Panc1 (cell line): ENCODE data around the gene MINDY4. TPM values are rescaled to one million over a fixed set of nuclear protein-coding genes. Genes with fewer than 3 reads are reported as not detected.

Experiments
- ATAC-seq: fragments of 200-7000 bp; cut with Tn5 transposase; 2 replicates; pipeline ENCODE4 v1.9.1; 2020; ENCODE audit warnings: mild to moderate bottlenecking, moderate library complexity
- BruUV-seq: library from RNA; stranded (reverse); fragments of 400-500 nt; replicated peaks from 2 replicates; lab custom pipeline; 2021; lab: Mats Ljungman, UMichigan
- CTCF ChIA-PET: fragments of 300-600 bp; sonication (Branson Sonifier 250); formaldehyde crosslinking; loops from one replicate; lab custom pipeline; 2022; ENCODE audit warnings: antibody characterized with exemption; lab: Charles Lee
- POLR2A ChIA-PET: fragments of 300-600 bp; sonication (Branson Sonifier 250); formaldehyde crosslinking; loops from one replicate; lab custom pipeline; 2022; ENCODE audit warnings: antibody characterized with exemption; lab: Charles Lee
- DNase-seq: peaks from one replicate; pipeline ENCODE4 v3.0.0-alpha.2; 2010; ENCODE audit warnings: low read depth, low spot score
- H3K27ac ChIP-seq: 2 replicates; pipeline ENCODE4 v1.5.1; 2011; ENCODE audit warnings: mild to moderate bottlenecking, low read length, inconsistent platforms
- H3K27me3 ChIP-seq: fragments of 200-500 bp; sonication (Bioruptor generic); 2 replicates; pipeline ENCODE4 v1.6.0; 2014; ENCODE audit warnings: low read length, inconsistent platforms; ENCODE audit not compliant: control insufficient read depth, insufficient read depth
- H3K36me3 ChIP-seq: fragments of 200-500 bp; sonication (Bioruptor generic); 2 replicates; pipeline ENCODE4 v1.5.1; 2014; ENCODE audit warnings: inconsistent platforms, mild to moderate bottlenecking, low read length, moderate library complexity; ENCODE audit not compliant: control insufficient read depth, insufficient read depth
- H3K4me1 ChIP-seq: 2 replicates; pipeline ENCODE4 v1.5.1; 2011; ENCODE audit warnings: inconsistent platforms, mild to moderate bottlenecking, low read length, moderate library complexity; ENCODE audit not compliant: control insufficient read depth, insufficient read depth
- H3K4me3 ChIP-seq, 2 experiments: 2 replicates each; pipeline ENCODE4 v1.5.1; 2011 to 2012; ENCODE audit warnings: low read depth in 2 of 2, low read length in 2 of 2, mild to moderate bottlenecking in 2 of 2, inconsistent platforms in 1 of 2, moderate library complexity in 1 of 2
- H3K9me3 ChIP-seq: fragments of 200-500 bp; sonication (Bioruptor generic); 2 replicates; pipeline ENCODE4 v1.5.1; 2014; ENCODE audit warnings: low read depth, mild to moderate bottlenecking, inconsistent platforms, low read length, moderate library complexity; ENCODE audit not compliant: control insufficient read depth, insufficient read depth
- CTCF ChIP-seq: fragments of 450-650 bp; IDR thresholded peaks from 2 replicates; pipeline ENCODE4 v1.5.1; 2017; ENCODE audit warnings: mild to moderate bottlenecking
- POLR2AphosphoS5 ChIP-seq: IDR thresholded peaks from 2 replicates; pipeline ENCODE4 v1.6.1; 2012; ENCODE audit warnings: mild to moderate bottlenecking, low read depth, low read length, moderate library complexity
- REST ChIP-seq, 2 experiments: IDR thresholded peaks; 2 replicates each; pipeline ENCODE4 v1.6.1; 2011 to 2012; ENCODE audit warnings: low read depth in 2 of 2, control low read depth in 1 of 2, low read length in 1 of 2, mild to moderate bottlenecking in 1 of 2, moderate library complexity in 1 of 2; ENCODE audit not compliant: insufficient read depth in 1 of 2
- SIN3A ChIP-seq: IDR thresholded peaks from 2 replicates; pipeline ENCODE4 v1.6.1; 2012; ENCODE audit warnings: low read depth, mild to moderate bottlenecking, low read length, moderate library complexity, borderline replicate concordance; ENCODE audit not compliant: insufficient read depth
- TCF7L2 ChIP-seq: IDR thresholded peaks from 2 replicates; pipeline ENCODE4 v1.6.1; 2011; ENCODE audit warnings: mild to moderate bottlenecking, low read depth, low read length, inconsistent platforms
- in situ Hi-C: cut with HindIII; loops from 2 replicates; pipeline ENCODE4 v1.10.0; 2016; ENCODE audit warnings: low sequenced_read_pairs, low pct_unique_long_range_greater_than_20kb
- intact Hi-C: fragments of 100-400 bp; cut with micrococcal nuclease; formaldehyde crosslinking; loops from one replicate; pipeline ENCODE4 v1.10.0; 2022; ENCODE audit not compliant: unreplicated experiment
- total RNA-seq: library from RNA; stranded (reverse); gene quantifications from one replicate; pipeline ENCODE4 v1.2.1, GENCODE V29; 2021; ENCODE audit not compliant: unreplicated experiment

Gene MINDY4
- total RNA-seq, 1 experiment from 2014 or later, result 6.2 TPM

DNA sequence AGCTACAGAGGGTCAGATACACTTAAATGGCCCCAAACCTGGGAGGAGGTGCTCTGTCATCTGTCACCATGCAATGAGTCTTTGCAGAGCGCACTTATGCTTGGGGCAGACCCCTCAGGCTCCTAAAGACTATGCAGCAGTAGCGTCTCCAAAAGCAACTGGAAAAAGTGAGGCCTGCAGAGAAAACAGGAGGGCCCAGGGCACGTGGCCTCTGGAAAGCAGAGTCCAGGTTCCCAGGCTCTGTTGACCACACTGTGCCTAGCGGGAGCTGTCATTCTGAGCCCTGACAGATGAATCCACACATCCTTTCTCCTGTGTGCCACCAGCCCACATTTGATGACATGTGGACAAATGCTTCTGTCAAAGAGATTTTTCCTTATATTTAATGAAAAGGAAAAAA lies 66.4 kb downstream of the MINDY4 start:
- H3K27ac ChIP-seq, result no peak overlapping the region
- BruUV-seq, result no TSS peak
- ATAC-seq, result no peak
- in situ Hi-C loops (no loop called here), intact Hi-C loops (no loop called here)
- H3K27me3 ChIP-seq, result no peaks in the 10 kb centered on the region
- no peak for TF ChIP-seq TCF7L2
- no peaks in the 10 kb centered on the region for H3K9me3 ChIP-seq
- CTCF ChIA-PET, result no interaction called here
- no peak overlapping the region for H3K4me3 ChIP-seq
- no peaks in the 10 kb centered on the region for H3K36me3 ChIP-seq
- H3K4me1 ChIP-seq, result no peaks in the 10 kb centered on the region
- POLR2A ChIA-PET, result no interaction called here
- DNase-seq, result no peak

DNA sequence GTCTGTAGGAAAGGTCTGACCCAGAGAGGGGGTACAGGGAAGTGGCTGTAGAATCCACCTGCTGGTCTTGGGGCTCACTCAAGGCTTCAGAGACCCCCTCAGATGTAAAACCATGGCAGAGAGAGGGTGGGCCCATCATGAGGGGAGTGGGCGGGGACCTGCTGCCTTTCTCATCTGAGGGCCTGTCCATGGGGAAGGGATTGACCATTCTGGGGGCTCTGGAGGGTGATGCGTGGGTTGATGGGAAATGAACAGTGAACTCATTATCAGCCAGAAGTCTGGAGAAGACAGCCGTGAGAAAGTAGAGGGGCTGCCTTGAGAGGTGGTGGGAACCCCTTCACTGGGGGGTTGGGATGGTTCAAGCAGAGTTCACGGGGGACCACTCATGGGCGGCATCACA lies 66.8 kb downstream of the MINDY4 start:
- in situ Hi-C loops, result no loop called here
- H3K4me3 ChIP-seq, result no peak overlapping the region
- ChIA-PET POLR2A (no interaction called here), CTCF (no interaction called here)
- intact Hi-C loops, result no loop called here
- H3K36me3 ChIP-seq, result no peaks in the 10 kb centered on the region
- no peak for DNase-seq
- no peaks in the 10 kb centered on the region for H3K4me1 ChIP-seq
- no peak for ATAC-seq
- no peaks in the 10 kb centered on the region for H3K9me3 ChIP-seq
- no peak overlapping the region for H3K27ac ChIP-seq
- H3K27me3 ChIP-seq, result no peaks in the 10 kb centered on the region
- TF ChIP-seq SIN3A (no peak), REST (IDR thresholded peaks at IDR 0.05; ENCODE audit: insufficient read depth in 1 of 2, low read depth in 2 of 2, low read length in 1 of 2) (no peak), POLR2AphosphoS5 (no peak), CTCF (no peak), TCF7L2 (no peak)
- BruUV-seq, result no TSS peak

DNA sequence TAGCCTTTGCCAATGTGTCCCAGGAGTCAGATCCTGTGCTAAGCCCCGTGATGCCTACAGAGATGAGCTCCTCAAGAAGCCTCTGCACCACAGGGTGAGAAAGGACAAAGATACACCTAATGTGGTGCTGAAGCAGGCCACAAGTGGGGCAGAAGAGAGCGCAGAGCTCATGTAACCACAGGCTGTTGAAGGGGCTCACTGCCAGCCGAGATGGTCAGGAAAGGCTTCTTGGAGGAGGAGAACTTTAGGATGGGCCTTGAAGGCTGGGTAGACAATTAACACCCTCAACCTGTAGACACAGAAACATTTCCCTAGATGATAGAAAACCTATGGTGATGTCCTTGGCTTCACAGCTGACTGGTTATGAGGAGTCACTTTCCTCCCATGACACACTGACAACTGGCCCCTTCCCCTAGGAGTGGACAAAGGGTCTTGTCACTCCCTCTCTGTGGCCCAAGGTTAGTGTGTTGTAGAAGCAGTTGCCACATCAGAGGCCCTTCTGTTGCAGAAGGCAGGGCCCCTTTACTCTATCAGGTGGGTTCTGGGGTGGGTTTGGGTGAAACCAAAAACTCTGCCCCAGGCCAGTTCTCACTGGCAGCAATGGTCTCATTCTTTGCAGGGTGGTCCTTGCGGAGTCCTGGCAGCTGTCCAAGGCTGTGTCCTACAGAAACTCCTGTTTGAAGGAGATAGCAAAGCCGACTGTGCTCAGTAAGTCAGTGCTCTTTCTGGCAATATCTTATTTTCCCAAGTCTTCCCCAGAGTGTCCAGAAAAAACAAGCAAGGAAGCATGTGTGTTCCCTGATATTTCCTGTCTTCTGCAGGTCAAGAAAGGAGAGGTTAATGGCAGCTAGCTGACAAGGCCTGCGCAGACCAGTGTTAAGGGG lies 69.2 kb downstream of the MINDY4 start:
- CTCF ChIA-PET, result no interaction called here
- no peak for ATAC-seq
- no peak for DNase-seq
- H3K4me3 ChIP-seq, result no peak overlapping the region
- H3K27ac ChIP-seq, result no peak overlapping the region
- in situ Hi-C loops, result no loop called here
- intact Hi-C loops, result no loop called here
- TF ChIP-seq TCF7L2 (no peak), SIN3A (no peak), POLR2AphosphoS5 (no peak), CTCF (no peak)
- peaks cover 4% of the 10 kb centered on the region for H3K4me1 ChIP-seq
- BruUV-seq, result no TSS peak
- H3K27me3 ChIP-seq, result no peaks in the 10 kb centered on the region
- H3K36me3 ChIP-seq, result no peaks in the 10 kb centered on the region
- POLR2A ChIA-PET, result no interaction called here
- no peaks in the 10 kb centered on the region for H3K9me3 ChIP-seq
